ENCODE measurements around the gene PHF21B. TPM values are rescaled to one million over a fixed set of nuclear protein-coding genes. Genes with fewer than 3 reads are reported as not detected.
"Not testable (repeated sequence)": the region's sequence is repeated elsewhere in the genome, so short reads cannot be mapped to it uniquely, and the experiment has no call there.

The PHF21B gene
- total RNA-seq, 1 experiment from 2014 or later = 0.12 TPM

- DNase-seq (ENCODE audit: extremely low read depth, low read depth) = no peak
These were observed 126.8 kb downstream of the PHF21B start for GRCh38 chr22:44883011-44883421.

DNA sequence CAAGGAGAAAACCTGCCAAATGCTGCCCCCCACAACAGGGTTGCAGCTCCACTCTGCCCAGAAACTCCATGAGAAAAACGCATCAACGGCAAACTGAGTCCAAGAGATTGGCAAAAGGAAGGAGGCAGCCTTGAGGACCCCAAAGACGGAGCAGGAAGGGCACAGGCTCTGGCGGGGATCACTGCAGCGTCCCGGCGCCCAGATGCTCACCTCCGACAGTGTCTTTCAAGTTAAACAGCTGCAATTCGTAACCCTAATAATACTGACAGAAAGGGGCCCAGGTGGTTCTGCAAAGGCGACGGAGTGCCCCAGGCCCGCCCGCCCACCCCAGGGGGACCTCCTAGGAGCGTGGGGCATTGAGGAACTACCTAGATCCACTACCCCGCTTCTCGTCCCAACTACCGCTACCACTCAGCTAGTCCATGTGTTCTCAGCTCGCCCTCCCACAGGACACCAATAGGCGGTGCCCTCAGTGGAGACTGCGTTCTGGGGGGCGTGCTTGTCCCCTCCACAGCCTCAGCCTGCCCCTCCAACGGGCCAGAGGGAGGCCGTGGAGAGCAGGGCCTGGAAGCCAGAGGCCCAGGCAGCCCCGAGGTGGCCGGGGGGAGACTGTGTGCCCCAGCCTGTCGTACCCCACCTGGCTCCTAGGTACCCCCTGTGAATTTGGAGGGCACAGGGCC lies 127.4 kb downstream of the PHF21B start:
- DNase-seq (ENCODE audit: extremely low read depth, low read depth) = no peak

GRCh38 chr22:44881624-44882023 lies 128.2 kb downstream of the PHF21B start:
- no peak for DNase-seq (ENCODE audit: extremely low read depth, low read depth)

- DNase-seq (ENCODE audit: extremely low read depth, low read depth) = no peak
These were observed 129.1 kb downstream of the PHF21B start for GRCh38 chr22:44880610-44881290.

DNA sequence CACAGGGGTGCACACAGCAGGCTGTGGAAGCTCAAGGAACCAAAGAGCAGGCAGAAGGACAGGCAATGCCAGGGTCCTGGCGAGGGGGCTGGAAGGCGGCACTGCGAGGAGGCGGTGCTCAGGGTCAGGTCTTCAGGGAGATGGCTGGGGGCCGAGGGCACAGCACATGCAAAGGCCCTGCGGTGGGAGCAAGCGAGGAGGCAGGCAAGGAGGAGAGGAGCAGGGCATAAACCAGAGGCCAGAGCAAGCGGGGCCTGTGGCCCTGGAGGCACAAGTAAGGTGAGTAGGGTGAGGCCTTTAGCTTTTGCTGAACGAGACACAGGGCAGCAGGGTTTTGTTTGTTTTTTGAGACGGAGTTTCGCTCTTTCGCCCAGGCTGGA lies 130.5 kb downstream of the PHF21B start:
- no peak for DNase-seq (ENCODE audit: extremely low read depth, low read depth)

GRCh38 chr22:44878483-44879300 lies 131.1 kb downstream of the PHF21B start:
- DNase-seq (ENCODE audit: extremely low read depth, low read depth) = no peak

DNA sequence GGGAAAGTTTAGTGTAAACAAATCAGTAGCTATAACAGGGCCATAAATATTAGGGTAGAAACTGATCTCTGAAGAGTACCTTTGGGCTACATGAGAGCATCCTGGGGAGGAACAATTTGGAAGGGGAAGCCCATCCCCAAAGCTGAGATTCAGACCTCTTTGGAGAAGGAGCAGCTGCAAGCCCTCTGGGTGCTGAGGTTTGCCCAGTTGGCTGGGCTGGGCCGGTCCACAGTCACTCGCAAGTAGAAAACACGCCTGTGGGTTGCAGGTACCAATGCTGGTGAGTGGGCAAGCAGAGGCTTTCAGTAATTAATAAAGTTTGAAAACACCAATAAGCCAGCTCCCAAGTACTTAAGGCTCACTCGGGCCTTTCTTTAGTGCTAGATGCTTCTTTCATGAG lies 132.9 kb downstream of the PHF21B start:
- no peak for DNase-seq (ENCODE audit: extremely low read depth, low read depth)

DNA sequence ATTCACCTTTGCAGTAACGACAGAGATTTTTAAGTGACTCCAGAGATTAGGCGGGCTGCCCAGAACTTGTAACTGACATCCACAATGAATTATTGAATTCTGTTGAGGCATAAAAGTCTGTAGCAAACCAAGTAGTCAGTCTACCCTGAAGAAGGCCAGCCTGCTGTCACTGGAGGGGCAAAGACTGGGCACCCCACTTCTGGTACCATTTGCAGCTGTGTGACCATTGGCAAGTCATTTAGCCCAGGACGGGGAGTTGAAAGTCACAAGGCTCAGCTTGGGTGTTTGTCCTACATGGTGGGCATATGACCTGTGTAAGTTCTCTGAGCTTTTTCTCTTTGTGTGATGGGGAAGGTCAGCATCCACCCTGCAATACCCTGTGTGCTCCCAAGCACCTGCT lies 138.0 kb downstream of the PHF21B start:
- DNase-seq (ENCODE audit: extremely low read depth, low read depth) = no peak

DNA sequence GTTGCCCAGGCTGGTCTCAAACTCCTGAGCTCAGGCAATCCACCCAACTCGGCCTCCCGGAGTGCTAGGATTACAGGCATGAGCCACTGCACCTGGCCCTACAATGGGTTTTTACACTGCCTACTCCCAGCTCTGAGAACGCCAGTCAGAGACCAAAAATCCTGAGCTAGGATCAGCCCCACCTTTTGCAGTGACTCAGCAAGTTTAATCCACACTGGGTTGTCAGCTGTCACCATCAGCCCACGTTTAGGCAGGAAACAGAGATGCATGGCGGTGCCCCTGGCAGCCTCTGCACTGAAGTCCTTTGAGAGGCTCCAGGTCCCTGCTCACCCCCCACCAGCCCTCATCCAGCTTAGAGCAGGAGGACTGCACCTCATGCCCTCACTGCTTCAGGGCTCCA lies 139.8 kb downstream of the PHF21B start:
- DNase-seq (ENCODE audit: extremely low read depth, low read depth) = peak; percentile 57

DNA sequence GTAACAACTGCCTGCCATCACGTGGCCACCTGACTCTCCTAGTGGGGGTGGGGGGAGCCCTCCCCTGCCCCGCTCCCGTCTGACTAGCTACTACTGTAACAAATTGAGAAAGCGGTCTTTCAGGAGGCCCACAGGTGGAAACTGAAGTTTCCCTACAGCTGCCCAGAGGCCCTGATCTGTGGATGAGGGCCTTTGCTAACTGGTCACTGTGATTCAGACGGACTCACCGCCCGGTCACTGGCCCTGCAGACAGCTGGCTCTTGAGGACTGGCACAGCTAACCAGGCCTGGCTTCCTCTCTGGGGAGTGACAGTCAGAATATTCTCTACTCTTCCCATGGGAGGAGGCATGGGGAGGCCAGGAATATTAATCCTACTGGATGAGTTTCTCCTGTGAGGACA lies 140.6 kb downstream of the PHF21B start:
- DNase-seq (ENCODE audit: extremely low read depth, low read depth) = no peak

DNA sequence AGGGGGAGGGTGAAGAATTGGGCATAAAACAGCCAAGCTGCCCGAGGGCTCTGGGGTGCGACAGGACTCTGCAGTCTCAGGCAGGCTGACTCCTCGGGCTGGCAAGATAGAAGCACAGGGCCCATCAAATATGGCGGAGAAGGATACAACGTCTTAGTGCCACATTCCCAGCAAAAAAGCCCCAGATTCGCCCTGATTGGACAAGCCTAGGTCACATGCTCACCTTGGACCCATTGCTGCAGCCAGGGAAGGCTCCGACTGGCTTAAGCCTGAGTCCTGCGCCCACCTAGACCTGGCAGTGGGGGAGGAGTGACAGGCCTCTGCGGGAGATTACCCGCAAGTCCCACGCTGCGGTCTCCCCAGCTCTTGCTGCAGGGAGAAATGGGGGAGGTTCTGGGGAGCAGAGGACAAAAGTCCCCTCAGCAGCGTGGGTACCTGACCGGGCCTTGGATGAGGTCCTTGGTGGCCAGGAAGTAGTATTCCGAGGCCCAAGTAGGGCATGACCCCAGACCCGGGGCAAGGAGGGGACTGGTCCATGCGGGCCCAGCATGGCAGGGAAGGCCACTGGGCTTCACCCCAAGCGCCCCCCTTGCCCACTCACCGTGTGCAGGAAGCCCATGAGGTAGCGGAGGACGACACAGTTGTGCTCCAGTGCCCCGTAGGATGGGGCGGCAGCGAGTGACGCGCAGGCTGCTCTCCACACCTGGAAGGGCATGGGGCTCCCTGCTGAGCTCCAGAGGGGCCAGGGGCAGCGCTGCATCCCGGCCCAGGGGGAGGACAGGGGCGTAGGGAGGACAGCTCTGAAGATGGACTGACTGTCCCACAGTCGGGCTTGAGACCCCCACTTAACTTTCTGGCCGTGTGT lies 144.4 kb downstream of the PHF21B start:
- no peak for DNase-seq (ENCODE audit: extremely low read depth, low read depth)

DNA sequence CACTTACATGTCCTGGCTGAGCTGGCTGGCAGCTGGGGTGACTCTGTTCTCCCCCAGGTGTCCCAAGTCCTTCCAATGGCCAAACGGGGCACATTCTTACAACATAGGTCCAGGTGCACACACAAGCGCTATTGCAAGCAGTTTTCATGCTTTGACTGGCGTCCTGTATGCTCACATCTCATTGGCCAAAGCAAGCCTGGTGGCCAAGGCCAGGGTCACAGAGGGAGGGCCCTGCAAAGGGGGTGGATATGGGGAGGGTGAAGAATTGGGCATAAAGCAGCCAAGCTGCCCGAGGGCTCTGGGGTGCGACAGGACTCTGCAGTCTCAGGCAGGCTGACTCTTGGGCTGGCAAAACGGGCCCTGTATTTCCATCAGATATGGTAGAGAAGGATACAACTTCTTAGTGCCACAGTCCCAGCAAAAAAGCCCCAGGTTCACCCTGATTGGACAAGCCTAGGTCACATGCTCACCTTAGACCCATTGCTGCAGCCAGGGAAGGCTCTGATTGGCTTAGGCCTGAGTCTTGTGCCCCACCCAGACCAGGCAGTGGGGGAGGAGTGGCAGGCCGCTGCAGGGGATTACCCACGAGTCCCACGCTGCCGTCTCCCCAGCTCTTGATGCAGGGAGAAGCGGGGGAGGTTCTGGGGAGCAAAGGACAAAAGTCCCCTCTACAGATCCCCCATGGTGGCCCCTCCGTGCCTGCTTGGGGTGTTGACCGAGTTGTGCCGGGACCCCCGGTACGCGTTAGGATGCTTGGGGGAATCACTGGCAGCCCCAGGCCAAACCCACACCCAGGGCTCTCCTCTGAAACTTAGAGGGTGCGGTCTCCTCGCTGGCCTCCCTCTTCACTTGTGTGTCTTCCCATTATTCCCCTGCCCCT lies 146.6 kb downstream of the PHF21B start:
- DNase-seq (ENCODE audit: extremely low read depth, low read depth) = no peak

DNA sequence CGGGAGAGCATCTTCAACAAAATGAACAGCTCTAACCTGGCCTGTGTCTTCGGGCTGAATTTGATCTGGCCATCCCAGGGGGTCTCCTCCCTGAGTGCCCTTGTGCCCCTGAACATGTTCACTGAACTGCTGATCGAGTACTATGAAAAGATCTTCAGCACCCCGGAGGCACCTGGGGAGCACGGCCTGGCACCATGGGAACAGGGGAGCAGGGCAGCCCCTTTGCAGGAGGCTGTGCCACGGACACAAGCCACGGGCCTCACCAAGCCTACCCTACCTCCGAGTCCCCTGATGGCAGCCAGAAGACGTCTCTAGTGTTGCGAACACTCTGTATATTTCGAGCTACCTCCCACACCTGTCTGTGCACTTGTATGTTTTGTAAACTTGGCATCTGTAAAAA lies 147.5 kb downstream of the PHF21B start:
- no peak for DNase-seq (ENCODE audit: extremely low read depth, low read depth)

DNA sequence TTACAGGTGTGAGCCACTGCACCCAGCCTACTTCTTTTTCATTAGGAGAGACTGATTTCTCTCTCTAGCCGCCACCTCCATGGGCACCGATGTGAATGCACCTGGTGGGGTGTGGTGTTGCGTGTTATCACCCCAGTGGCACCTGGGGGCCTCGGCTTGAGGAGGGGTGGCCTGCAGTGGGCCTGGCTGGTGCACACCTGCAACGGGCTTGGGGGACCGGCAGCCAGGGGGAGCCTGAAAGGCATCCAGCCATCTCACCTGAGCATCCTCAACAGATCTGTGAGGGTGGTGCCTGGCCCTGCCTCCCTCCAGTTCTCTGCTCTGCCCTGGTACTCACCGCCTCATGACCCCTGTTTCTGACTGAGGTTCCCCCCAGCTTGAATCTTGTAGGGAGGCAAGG lies 148.6 kb downstream of the PHF21B start:
- no peak for DNase-seq (ENCODE audit: extremely low read depth, low read depth)

DNA sequence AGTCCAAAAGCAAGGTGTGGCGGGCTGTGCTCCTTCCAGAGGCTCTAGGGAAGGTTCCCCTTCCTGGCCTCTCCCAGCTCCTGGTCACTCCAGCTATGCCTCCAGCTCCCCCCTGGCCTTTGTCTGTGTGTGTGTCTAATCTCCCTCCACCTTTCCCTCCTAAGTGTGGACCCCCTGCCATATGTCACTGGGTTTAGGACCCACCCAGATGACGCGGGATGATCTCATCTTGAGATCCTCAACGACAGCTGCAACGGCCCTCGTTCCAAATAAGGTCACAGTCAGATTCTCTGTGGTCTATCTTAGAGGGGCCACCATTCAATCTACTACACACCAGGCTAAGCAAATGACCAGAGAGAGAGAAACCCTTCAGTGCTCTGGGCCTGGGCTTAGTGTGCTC lies 149.5 kb downstream of the PHF21B start:
- DNase-seq (ENCODE audit: extremely low read depth, low read depth) = no peak

GRCh38 chr22:44859641-44860040 lies 150.2 kb downstream of the PHF21B start:
- DNase-seq (ENCODE audit: extremely low read depth, low read depth) = no peak

DNA sequence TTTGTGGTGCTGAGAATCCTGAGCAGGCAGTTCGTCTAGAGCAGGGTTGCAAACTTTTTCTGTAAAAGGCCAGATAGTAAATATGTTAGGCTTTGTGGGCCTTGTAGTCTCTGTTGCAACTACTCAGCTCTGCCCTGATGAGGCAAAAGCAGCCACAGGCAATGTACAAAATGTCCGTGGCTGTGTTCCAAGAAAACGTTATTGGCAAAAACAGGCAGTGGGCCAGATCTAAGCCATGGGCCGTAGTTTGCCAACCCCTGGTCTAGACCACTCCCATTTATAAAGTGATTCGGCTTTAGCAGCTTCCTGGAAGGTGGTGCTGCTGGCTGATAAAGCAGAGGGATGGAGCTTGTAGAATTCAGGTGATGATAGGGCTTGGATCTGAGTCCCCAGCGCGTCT lies 151.0 kb downstream of the PHF21B start:
- not testable (repeated sequence) for DNase-seq (ENCODE audit: extremely low read depth, low read depth)

DNA sequence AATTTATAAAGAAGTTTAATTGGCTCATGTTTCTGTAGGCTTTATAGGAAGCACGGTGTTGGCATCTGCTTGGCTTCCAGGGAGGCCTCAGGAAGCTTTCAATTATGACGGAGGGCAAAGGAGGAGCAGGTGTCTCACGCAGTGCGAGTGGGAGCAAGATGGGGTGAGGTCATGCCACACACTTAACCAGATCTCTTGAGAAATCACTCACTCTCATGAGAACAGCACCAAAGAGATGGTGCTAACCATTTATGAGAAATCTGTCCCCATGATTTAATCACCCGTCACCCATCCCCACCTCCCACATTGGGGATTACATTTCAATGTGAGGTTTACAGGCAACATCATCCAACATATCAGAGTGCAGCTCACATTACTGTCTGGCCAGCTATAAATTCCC lies 153.9 kb downstream of the PHF21B start:
- no peak for DNase-seq (ENCODE audit: extremely low read depth, low read depth)

GRCh38 chr22:44854641-44855040 lies 155.2 kb downstream of the PHF21B start:
- DNase-seq (ENCODE audit: extremely low read depth, low read depth) = not testable (repeated sequence)

GRCh38 chr22:44850946-44851345 lies 158.9 kb downstream of the PHF21B start:
- DNase-seq (ENCODE audit: extremely low read depth, low read depth) = no peak
